Activated CD8-positive, alpha-beta memory T cell treated with anti-CD3 and anti-CD28 coated beads, Interleukin-2, amount 50 U/mL, for 24 hours (primary cell): Measurements from ENCODE around the gene ETV1.

ENCODE experiments used
- DNase-seq: peaks from one replicate; pipeline ENCODE4 v3.0.0-alpha.2; 2020; ENCODE audit errors: extremely low read depth

ETV1 gene

GRCh38 chr7:13879994-13880686 lies 109.3 kb downstream of the ETV1 start:
- no peak for DNase-seq

GRCh38 chr7:13879143-13879542 lies 110.3 kb downstream of the ETV1 start:
- DNase-seq: no peak

- no peak for DNase-seq
These were observed 111.3 kb downstream of the ETV1 start for GRCh38 chr7:13878154-13878553.

GRCh38 chr7:13875496-13876074 lies 113.9 kb downstream of the ETV1 start:
- DNase-seq: no peak

- DNase-seq: no peak
These were observed 114.7 kb downstream of the ETV1 start for GRCh38 chr7:13874783-13875182.

- no peak for DNase-seq
These were observed 116.8 kb downstream of the ETV1 start for GRCh38 chr7:13872709-13873108.

GRCh38 chr7:13871008-13871407 lies 118.5 kb downstream of the ETV1 start:
- DNase-seq: no peak

GRCh38 chr7:13860734-13861133 lies 128.7 kb downstream of the ETV1 start:
- no peak for DNase-seq

GRCh38 chr7:13856012-13856411 lies 133.5 kb downstream of the ETV1 start:
- no peak for DNase-seq

- DNase-seq: no peak
These were observed 137.0 kb downstream of the ETV1 start for GRCh38 chr7:13852281-13852968.

- no peak for DNase-seq
These were observed 137.7 kb downstream of the ETV1 start for GRCh38 chr7:13851736-13852135.

- peak; percentile 39 for DNase-seq
These were observed 139.2 kb downstream of the ETV1 start for GRCh38 chr7:13850185-13850752.

GRCh38 chr7:13849163-13849892 lies 140.1 kb downstream of the ETV1 start:
- DNase-seq: no peak

- no peak for DNase-seq
These were observed 140.8 kb downstream of the ETV1 start for GRCh38 chr7:13848681-13849131.

- DNase-seq: no peak
These were observed 143.1 kb downstream of the ETV1 start for GRCh38 chr7:13846386-13846785.

- DNase-seq: no peak
These were observed 143.9 kb downstream of the ETV1 start for GRCh38 chr7:13845601-13846000.

GRCh38 chr7:13844954-13845353 lies 144.5 kb downstream of the ETV1 start:
- DNase-seq: no peak

- DNase-seq: no peak
These were observed 148.2 kb downstream of the ETV1 start for GRCh38 chr7:13841284-13841683.
